Type B pancreatic cell (in vitro differentiated cells): ENCODE results near the gene FMNL2. TPM values are rescaled to one million over a fixed set of nuclear protein-coding genes. Genes with fewer than 3 reads are reported as not detected.
"Not testable (repeated sequence)": the region's sequence is repeated elsewhere in the genome, so short reads cannot be mapped to it uniquely, and the experiment has no call there.

Experiments used
- DNase-seq: peaks from one replicate; pipeline ENCODE4 v3.0.0; 2021; ENCODE audit warnings: mixed read lengths; ENCODE audit not compliant: unreplicated experiment; ENCODE audit errors: extremely low spot score
- H3K27ac Mint-ChIP-seq: 2 replicates; pipeline ENCODE4 v1.8.0; 2021; ENCODE audit warnings: mild to moderate bottlenecking, mixed read lengths
- H3K27me3 Mint-ChIP-seq: 2 replicates; pipeline ENCODE4 v1.8.0; 2021; ENCODE audit warnings: mixed read lengths
- H3K36me3 Mint-ChIP-seq: 2 replicates; pipeline ENCODE4 v1.8.0; 2021; ENCODE audit warnings: mixed read lengths
- H3K4me1 Mint-ChIP-seq: one replicate; pipeline ENCODE4 v1.8.0; 2021; ENCODE audit warnings: mixed read lengths; ENCODE audit not compliant: unreplicated experiment
- H3K4me3 Mint-ChIP-seq: 2 replicates; pipeline ENCODE4 v1.8.0; 2021; ENCODE audit warnings: mild to moderate bottlenecking, mixed read lengths
- H3K9me3 Mint-ChIP-seq: 2 replicates; pipeline ENCODE4 v1.8.0; 2021; ENCODE audit warnings: mixed read lengths
- CTCF ChIP-seq: fragments of 200-600 bp; sonication (generic); conservative IDR thresholded peaks from 2 replicates; pipeline ENCODE4 v1.5.0; 2021; ENCODE audit warnings: antibody characterized with exemption, mild to moderate bottlenecking
- total RNA-seq: library from RNA; stranded (reverse); gene quantifications from 2 replicates; pipeline ENCODE4 v1.2.1, GENCODE V29; 2021; ENCODE audit warnings: low replicate concordance

FMNL2 gene
- total RNA-seq, 1 donor from 2014 or later: 62.1 TPM

- Mint-ChIP-seq H3K27me3 (no peaks in the 10 kb centered on the region), H3K4me1 (peaks cover 25% of the 10 kb centered on the region), H3K9me3 (peaks cover 4% of the 10 kb centered on the region), H3K4me3 (peak overlapping the region; percentile 1), H3K36me3 (peaks cover 12% of the 10 kb centered on the region), H3K27ac (peak overlapping the region; percentile 4)
- no peak for DNase-seq
- TF ChIP-seq CTCF: no peak
These were observed 183.9 kb downstream of the FMNL2 start for GRCh38 chr2:152518641-152519580.

GRCh38 chr2:152519581-152519952 lies 184.6 kb downstream of the FMNL2 start:
- peaks cover 25% of the 10 kb centered on the region for H3K4me1 Mint-ChIP-seq
- no peak overlapping the region for H3K27ac Mint-ChIP-seq

DNA sequence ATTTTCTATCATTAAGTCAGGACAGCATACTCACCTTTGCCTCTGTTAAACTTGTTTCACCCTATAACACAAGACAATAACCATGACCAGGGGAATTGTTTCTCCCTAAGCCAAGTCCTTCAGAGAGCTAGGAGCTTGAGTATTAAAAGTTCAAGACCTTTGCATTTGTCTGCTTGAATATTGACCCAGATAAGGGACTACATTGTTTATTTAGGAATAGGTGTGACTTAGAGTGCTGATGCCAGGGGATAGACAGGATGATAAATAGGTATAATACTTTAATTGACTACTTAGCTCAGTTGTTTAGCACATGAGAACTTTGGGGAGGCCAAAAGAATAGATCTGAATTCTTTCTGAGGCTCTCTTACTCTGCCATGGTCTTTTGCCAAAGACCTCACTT lies 185.8 kb downstream of the FMNL2 start:
- peaks cover 4% of the 10 kb centered on the region for H3K9me3 Mint-ChIP-seq
- H3K4me3 Mint-ChIP-seq: no peak overlapping the region
- TF ChIP-seq CTCF: no peak
- no peaks in the 10 kb centered on the region for H3K27me3 Mint-ChIP-seq
- H3K36me3 Mint-ChIP-seq: peaks cover 20% of the 10 kb centered on the region
- no peak overlapping the region for H3K27ac Mint-ChIP-seq
- peaks cover 31% of the 10 kb centered on the region for H3K4me1 Mint-ChIP-seq
- DNase-seq: no peak

More at GRCh38 chr2:152519581-152519952, 184.6 kb downstream of the FMNL2 start:
- Mint-ChIP-seq H3K4me3 (no peak overlapping the region), H3K9me3 (peaks cover 4% of the 10 kb centered on the region), H3K27me3 (no peaks in the 10 kb centered on the region), H3K36me3 (peaks cover 16% of the 10 kb centered on the region)
- no peak for TF ChIP-seq CTCF
- no peak for DNase-seq

- not testable (repeated sequence) for H3K27me3 Mint-ChIP-seq, H3K4me3 Mint-ChIP-seq, DNase-seq, H3K27ac Mint-ChIP-seq, H3K9me3 Mint-ChIP-seq
- peaks cover 20% of the 10 kb centered on the region for H3K36me3 Mint-ChIP-seq
- peaks cover 32% of the 10 kb centered on the region for H3K4me1 Mint-ChIP-seq
These were observed 187.5 kb downstream of the FMNL2 start for GRCh38 chr2:152522446-152522845.

DNA sequence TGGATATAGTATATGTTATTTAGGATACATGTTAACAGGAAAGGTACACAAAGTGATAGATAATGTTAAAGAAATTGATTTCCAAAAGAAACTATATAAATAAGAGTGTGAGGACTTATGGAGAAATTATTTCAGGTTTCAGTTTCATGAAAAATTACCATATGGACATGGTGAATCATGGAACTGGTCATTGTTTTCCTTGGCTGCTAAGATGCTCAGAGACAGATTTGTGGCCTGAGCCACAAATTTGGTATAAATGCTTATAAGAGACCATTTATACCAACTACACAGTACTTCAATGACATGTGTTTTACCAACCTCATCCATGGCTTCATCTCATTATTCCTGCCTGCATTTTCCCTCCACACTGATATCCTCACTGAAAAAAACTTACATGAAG lies 188.1 kb downstream of the FMNL2 start:
- TF ChIP-seq CTCF: no peak
- Mint-ChIP-seq H3K36me3 (peaks cover 23% of the 10 kb centered on the region), H3K4me1 (peaks cover 26% of the 10 kb centered on the region), H3K27ac (no peak overlapping the region), H3K4me3 (no peak overlapping the region), H3K9me3 (peaks cover 4% of the 10 kb centered on the region), H3K27me3 (no peaks in the 10 kb centered on the region)
- DNase-seq: no peak

DNA sequence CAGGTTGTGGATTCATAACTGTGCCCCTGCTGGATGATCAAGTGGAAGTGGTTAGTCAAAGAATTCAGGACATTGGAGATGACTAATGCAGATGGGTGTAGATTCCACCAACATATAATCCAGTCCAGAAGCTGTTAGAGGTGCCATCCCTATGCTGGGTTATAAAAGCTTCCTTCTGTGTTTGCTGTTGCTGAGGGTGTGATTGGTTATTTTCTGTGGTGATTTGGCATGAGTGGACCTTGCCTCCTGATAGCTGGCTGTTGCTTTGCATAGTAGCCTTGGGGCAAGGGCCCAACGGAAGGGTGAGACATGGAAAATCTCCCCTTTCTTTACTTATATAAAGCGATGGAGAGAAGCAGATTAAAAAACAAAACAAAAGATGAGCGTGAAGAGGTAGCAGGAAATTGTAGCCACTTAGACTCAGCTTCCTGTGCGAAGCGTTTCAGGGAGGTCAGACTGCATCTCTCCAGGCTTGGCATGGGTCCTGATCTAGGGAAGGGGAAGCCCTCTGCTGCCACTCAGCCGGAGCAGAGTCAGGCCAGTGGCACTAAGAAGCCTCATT lies 190.4 kb downstream of the FMNL2 start:
- no peaks in the 10 kb centered on the region for H3K27me3 Mint-ChIP-seq
- H3K4me1 Mint-ChIP-seq: peaks cover 14% of the 10 kb centered on the region
- H3K9me3 Mint-ChIP-seq: peaks cover 4% of the 10 kb centered on the region
- H3K27ac Mint-ChIP-seq: peak overlapping the region; percentile 30
- H3K4me3 Mint-ChIP-seq: no peak overlapping the region
- TF ChIP-seq CTCF: no peak
- no peak for DNase-seq
- peaks cover 23% of the 10 kb centered on the region for H3K36me3 Mint-ChIP-seq
